B cell (primary cell): ENCODE measurements around the gene OR51B4. TPM values are rescaled to one million over a fixed set of nuclear protein-coding genes. Genes with fewer than 3 reads are reported as not detected.

ENCODE experiments used
- ATAC-seq: fragments of 200-7000 bp; cut with Tn5 transposase; one replicate; pipeline ENCODE4 v1.10.0; 2021; ENCODE audit warnings: low read depth, mild to moderate bottlenecking, moderate number of reproducible peaks, moderate library complexity
- CTCF ChIA-PET: fragments of 350-600 bp; sonication (Branson Sonifier 250); formaldehyde crosslinking; loops from one replicate; lab custom pipeline; 2021; ENCODE audit warnings: antibody characterized with exemption, inconsistent platforms; lab: Charles Lee
- POLR2A ChIA-PET: fragments of 350-600 bp; sonication (Branson Sonifier 250); formaldehyde crosslinking; loops from one replicate; lab custom pipeline; 2021; ENCODE audit warnings: antibody characterized with exemption; lab: Charles Lee
- DNase-seq: peaks from one replicate; pipeline ENCODE4 v3.0.0; 2013
- H2AFZ ChIP-seq: 2 replicates; pipeline ENCODE4 v1.6.1; 2012; ENCODE audit warnings: mild to moderate bottlenecking, low read depth, low read length; ENCODE audit not compliant: insufficient read depth, poor library complexity, severe bottlenecking
- H3K27ac ChIP-seq, 2 donors: 1 replicate in 1 of 2; 2 replicates in 1 of 2; pipeline ENCODE4 v1.5.1; 2012 to 2013; ENCODE audit warnings: low read length in 2 of 2, mild to moderate bottlenecking in 2 of 2, moderate library complexity in 1 of 2
- H3K27me3 ChIP-seq, 4 experiments: fragments of 200-600 bp in 1 of 4; sonication (generic) in 1 of 4; replicated peaks in 1 of 4; 1 replicate in 2 of 4; 2 replicates in 2 of 4; pipeline versions ENCODE4 v1.6.1 to v1.7.0; 2013 to 2016; ENCODE audit warnings: low read length in 3 of 4, mild to moderate bottlenecking in 2 of 4, mixed read lengths in 1 of 4, moderate library complexity in 1 of 4; ENCODE audit not compliant: insufficient read depth in 4 of 4, control insufficient read depth in 3 of 4; ENCODE audit errors: control extremely low read depth in 1 of 4
- H3K36me3 ChIP-seq, 2 experiments: replicated peaks in 1 of 2; 1 replicate in 1 of 2; 2 replicates in 1 of 2; pipeline versions ENCODE4 v1.6.1 to v1.7.1; 2013; ENCODE audit warnings: low read length in 1 of 2; ENCODE audit not compliant: insufficient read depth in 2 of 2, control insufficient read depth in 1 of 2; ENCODE audit errors: control extremely low read depth in 1 of 2, extremely low read depth in 1 of 2
- H3K4me1 ChIP-seq, 2 donors: fragments of 200-600 bp in 1 of 2; sonication (generic) in 1 of 2; 1 replicate in 1 of 2; 2 replicates in 1 of 2; pipeline versions ENCODE4 v1.5.1 to v1.6.1; 2013 to 2017; ENCODE audit warnings: low read length in 2 of 2; ENCODE audit not compliant: control insufficient read depth in 2 of 2, insufficient read depth in 2 of 2
- H3K4me2 ChIP-seq: replicated peaks from 2 replicates; pipeline ENCODE3; 2012; ENCODE audit warnings: mild to moderate bottlenecking, low read depth, low read length; ENCODE audit not compliant: poor library complexity, severe bottlenecking
- H3K4me3 ChIP-seq, 5 experiments: fragments of 200-600 bp in 1 of 5; sonication (generic) in 1 of 5; 1 replicate in 3 of 5; 2 replicates in 2 of 5; pipeline versions ENCODE4 v1.5.1 to v1.7.0; 2011 to 2016; ENCODE audit warnings: low read length in 4 of 5, mild to moderate bottlenecking in 4 of 5, low read depth in 2 of 5, control low read depth in 1 of 5, moderate library complexity in 1 of 5; ENCODE audit not compliant: insufficient read depth in 1 of 5; ENCODE audit errors: control extremely low read depth in 1 of 5, extremely low read depth in 1 of 5
- H3K79me2 ChIP-seq: fragments of 200-600 bp; sonication (generic); one replicate; pipeline ENCODE4 v1.6.0; 2016; ENCODE audit warnings: low read length; ENCODE audit not compliant: control insufficient read depth, insufficient read depth
- H3K9ac ChIP-seq: fragments of 200-600 bp; sonication (generic); 2 replicates; pipeline ENCODE4 v1.6.1; 2017; ENCODE audit warnings: mild to moderate bottlenecking, low read length, moderate library complexity
- H3K9me3 ChIP-seq, 3 donors: one replicate each; pipeline versions ENCODE4 v1.6.1 to v1.7.1; 2013; ENCODE audit warnings: low read length in 2 of 3; ENCODE audit not compliant: control insufficient read depth in 2 of 3, insufficient read depth in 1 of 3; ENCODE audit errors: control extremely low read depth in 1 of 3
- H4K20me1 ChIP-seq: 2 replicates; pipeline ENCODE4 v1.6.0; 2012; ENCODE audit warnings: mild to moderate bottlenecking, low read length; ENCODE audit not compliant: insufficient read depth, control insufficient read depth, poor library complexity, severe bottlenecking
- H3K27ac Mint-ChIP-seq: one replicate; pipeline ENCODE4 v1.8.0; 2021; ENCODE audit warnings: mixed read lengths
- H3K27me3 Mint-ChIP-seq: one replicate; pipeline ENCODE4 v1.8.0; 2021; ENCODE audit warnings: mixed read lengths
- H3K4me1 Mint-ChIP-seq: one replicate; pipeline ENCODE4 v1.8.0; 2021; ENCODE audit warnings: mixed read lengths
- H3K4me3 Mint-ChIP-seq: one replicate; pipeline ENCODE4 v1.8.0; 2021; ENCODE audit warnings: mixed read lengths
- H3K9me3 Mint-ChIP-seq: one replicate; pipeline ENCODE4 v1.8.0; 2022; ENCODE audit warnings: mixed read lengths; ENCODE audit not compliant: insufficient read depth
- CTCF ChIP-seq: fragments of 200-600 bp; IDR thresholded peaks from one replicate; pipeline ENCODE4 v1.8.0; 2022; ENCODE audit warnings: antibody characterized with exemption, mild to moderate bottlenecking
- EZH2 ChIP-seq: IDR thresholded peaks from 2 replicates; pipeline ENCODE4 v1.6.1; 2012; ENCODE audit warnings: borderline replicate concordance, low read depth, mild to moderate bottlenecking, moderate library complexity, low read length; ENCODE audit not compliant: insufficient read depth, poor library complexity, severe bottlenecking
- WGBS: methylation state at CpG from one replicate; pipeline ENCODE4 v1.1.5; 2013; ENCODE audit warnings: missing lambda C conversion rate; ENCODE audit not compliant: insufficient coverage; 5-methylcytosine and 5-hydroxymethylcytosine counted together
- intact Hi-C: fragments of 100-400 bp; cut with micrococcal nuclease; formaldehyde crosslinking; loops from one replicate; pipeline ENCODE4 v1.10.0; 2022
- polyA plus RNA-seq: library from polyadenylated mRNA; depleted of rRNA; stranded (reverse); fragments of >200 nt; gene quantifications from 2 replicates; pipeline ENCODE4 v1.2.3, GENCODE V29; 2012
- total RNA-seq, 2 donors: library from RNA; stranded (reverse); fragments of 120-200 nt in 1 of 2; gene quantifications; 1 replicate in 1 of 2; 2 replicates in 1 of 2; pipeline versions ENCODE4 v1.2.3 to v1.2.4, GENCODE V29; 2013 to 2022

Gene OR51B4
- total and polyA plus RNA-seq, 2 donors (not counting 1 experiment from before 2014, with no cell fraction given) = 0.21 TPM; not detected in 1

DNA sequence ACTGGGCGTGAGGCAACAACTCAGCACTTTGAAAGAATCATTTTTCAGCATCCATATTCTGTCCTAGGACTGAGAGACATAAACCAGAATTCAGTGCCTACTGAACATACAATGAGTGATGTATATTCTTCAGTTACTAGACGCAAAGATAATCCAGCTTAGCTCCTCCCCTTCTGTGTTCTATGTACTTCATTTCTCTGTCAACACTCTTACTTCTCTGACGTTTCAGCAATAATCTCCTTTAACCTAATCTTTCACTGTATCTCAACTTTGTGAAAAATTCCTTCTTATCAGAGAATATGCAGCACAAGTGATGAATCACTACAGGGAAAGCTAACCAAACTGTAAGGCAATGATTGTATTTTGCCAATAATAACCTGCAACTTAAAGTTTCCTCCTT, 44.1 kb upstream of the OR51B4 start:
- no peaks in the 10 kb centered on the region for H3K4me1 Mint-ChIP-seq
- no peak for DNase-seq
- H3K9me3 Mint-ChIP-seq = no peaks in the 10 kb centered on the region
- POLR2A ChIA-PET = no interaction called here
- no peak overlapping the region for H3K4me2 ChIP-seq
- H3K4me1 ChIP-seq = no peaks in the 10 kb centered on the region
- H3K27me3 ChIP-seq = no peaks in the 10 kb centered on the region
- no peaks in the 10 kb centered on the region for H3K79me2 ChIP-seq
- no peak overlapping the region for H2AFZ ChIP-seq
- no peaks in the 10 kb centered on the region for H3K9me3 ChIP-seq
- no peak for TF ChIP-seq EZH2
- TF ChIP-seq CTCF = no peak
- peaks cover 11% of the 10 kb centered on the region for H3K27me3 Mint-ChIP-seq
- H4K20me1 ChIP-seq = no peaks in the 10 kb centered on the region
- H3K36me3 ChIP-seq = no peaks in the 10 kb centered on the region
- intact Hi-C loops = no loop called here
- no peak overlapping the region for H3K27ac Mint-ChIP-seq
- H3K4me3 Mint-ChIP-seq = no peak overlapping the region
- no peak overlapping the region for H3K9ac ChIP-seq
- 90% methylated on average over 2 of the region's 3 CpGs for WGBS
- CTCF ChIA-PET = no interaction called here
- H3K4me3 ChIP-seq = no peak overlapping the region
- no peak overlapping the region for H3K27ac ChIP-seq
- no peak for ATAC-seq

DNA sequence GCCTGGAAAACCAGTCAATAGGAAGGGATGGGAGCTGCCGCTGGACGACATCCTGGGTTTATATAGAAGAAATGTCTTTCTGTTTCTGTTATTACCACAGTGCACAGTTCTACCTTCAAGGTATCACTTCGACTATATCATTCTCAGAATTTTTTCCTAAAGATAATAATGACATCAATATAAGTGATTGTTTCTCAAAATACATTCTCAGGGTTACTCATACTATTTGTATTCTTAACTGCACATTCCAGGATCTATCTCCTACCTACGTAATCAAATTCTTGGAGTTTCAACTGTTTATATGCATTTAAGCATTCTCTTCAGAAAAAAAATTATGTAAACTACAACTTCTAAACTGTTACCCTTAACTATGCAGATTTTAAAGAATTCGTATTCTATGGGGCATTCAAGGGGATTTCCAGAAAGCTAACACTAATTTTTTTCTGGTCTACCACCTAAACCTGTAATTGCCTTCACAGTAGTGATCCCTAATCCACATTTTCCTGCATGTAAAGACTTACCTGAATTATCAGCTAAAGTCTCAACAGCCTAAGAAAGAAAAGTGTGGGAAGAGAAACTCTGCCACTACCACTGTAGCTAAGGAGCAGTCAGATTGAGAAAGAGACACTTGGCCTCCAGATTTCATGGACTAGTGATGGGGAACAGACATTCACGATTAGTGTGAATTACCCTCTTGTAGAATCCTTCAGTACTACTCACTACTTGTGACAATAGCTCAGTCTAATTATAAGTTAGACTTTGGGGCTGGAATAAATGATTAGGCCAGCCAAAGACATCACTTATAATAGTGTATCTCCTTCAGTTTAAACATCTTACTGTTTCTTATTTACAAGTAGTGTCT, 42.0 kb upstream of the OR51B4 start, which contains the start of gene OR51B5:
OR51B5 (minus strand) TSS at position 51 of the 862 bp plus-strand sequence; CDS start at position 51, 0 bp downstream.
- Histone ChIP-seq H3K4me2 (no peak within 1 kb of the TSS), H3K4me3 (no peak within 1 kb of the TSS), H3K9ac (no peak within 1 kb of the TSS), H3K27me3 (no peaks in the 10 kb centered on the region), H2AFZ (no peak within 1 kb of the TSS), H3K9me3 (no peaks in the 10 kb centered on the region), H3K36me3 (no peaks in the 10 kb centered on the region), H3K4me1 (no peaks in the 10 kb centered on the region), H3K27ac (no peak within 1 kb of the TSS), H3K79me2 (no peaks in the 10 kb centered on the region), H4K20me1 (no peaks in the 10 kb centered on the region)
- Mint-ChIP-seq H3K27ac (no peak within 1 kb of the TSS), H3K9me3 (no peaks in the 10 kb centered on the region), H3K4me1 (no peaks in the 10 kb centered on the region), H3K4me3 (no peak within 1 kb of the TSS), H3K27me3 (peaks cover 16% of the 10 kb centered on the region)
- CTCF ChIA-PET = no interaction called here
- ATAC-seq (no peak), DNase-seq (no peak)
- TF ChIP-seq CTCF = no peak
- POLR2A ChIA-PET = no interaction called here
- intact Hi-C loops = no loop called here
- WGBS = no CpG with 5 or more reads among the region's 6 CpGs
